IgD-negative memory B cell (primary cell): ENCODE data around the gene PLK5. TPM values are rescaled to one million over a fixed set of nuclear protein-coding genes. Genes with fewer than 3 reads are reported as not detected.
"Not testable (repeated sequence)": the region's sequence is repeated elsewhere in the genome, so short reads cannot be mapped to it uniquely, and the experiment has no call there.

ENCODE experiments used
- H3K27ac Mint-ChIP-seq, 3 donors: one replicate each; pipeline ENCODE4 v1.8.0; 2020 to 2022; ENCODE audit warnings: mild to moderate bottlenecking in 3 of 3, mixed read lengths in 3 of 3, moderate library complexity in 1 of 3
- H3K27me3 Mint-ChIP-seq: one replicate; pipeline ENCODE4 v1.8.0; 2021; ENCODE audit warnings: mixed read lengths
- H3K36me3 Mint-ChIP-seq: one replicate; pipeline ENCODE4 v1.8.0; 2020; ENCODE audit warnings: mild to moderate bottlenecking, mixed read lengths
- H3K4me1 Mint-ChIP-seq, 3 donors: one replicate each; pipeline ENCODE4 v1.8.0; 2020 to 2022; ENCODE audit warnings: mixed read lengths in 3 of 3, mild to moderate bottlenecking in 1 of 3
- H3K4me3 Mint-ChIP-seq, 4 donors: one replicate each; pipeline ENCODE4 v1.8.0; 2020 to 2022; ENCODE audit warnings: mild to moderate bottlenecking in 4 of 4, mixed read lengths in 4 of 4, moderate library complexity in 3 of 4
- H3K9me3 Mint-ChIP-seq, 3 donors: one replicate each; pipeline ENCODE4 v1.8.0; 2020 to 2021; ENCODE audit warnings: mixed read lengths in 3 of 3, mild to moderate bottlenecking in 1 of 3
- polyA plus RNA-seq: library from polyadenylated mRNA; unstranded; fragments of 300-500 nt; fragmentation: Illumina TruSeq; gene quantifications from one replicate; pipeline ENCODE4 v1.2.3, GENCODE V29; 2021

PLK5 gene, protein sequence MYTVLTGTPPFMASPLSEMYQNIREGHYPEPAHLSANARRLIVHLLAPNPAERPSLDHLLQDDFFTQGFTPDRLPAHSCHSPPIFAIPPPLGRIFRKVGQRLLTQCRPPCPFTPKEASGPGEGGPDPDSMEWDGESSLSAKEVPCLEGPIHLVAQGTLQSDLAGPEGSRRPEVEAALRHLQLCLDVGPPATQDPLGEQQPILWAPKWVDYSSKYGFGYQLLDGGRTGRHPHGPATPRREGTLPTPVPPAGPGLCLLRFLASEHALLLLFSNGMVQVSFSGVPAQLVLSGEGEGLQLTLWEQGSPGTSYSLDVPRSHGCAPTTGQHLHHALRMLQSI
- not detected for polyA plus RNA-seq

DNA sequence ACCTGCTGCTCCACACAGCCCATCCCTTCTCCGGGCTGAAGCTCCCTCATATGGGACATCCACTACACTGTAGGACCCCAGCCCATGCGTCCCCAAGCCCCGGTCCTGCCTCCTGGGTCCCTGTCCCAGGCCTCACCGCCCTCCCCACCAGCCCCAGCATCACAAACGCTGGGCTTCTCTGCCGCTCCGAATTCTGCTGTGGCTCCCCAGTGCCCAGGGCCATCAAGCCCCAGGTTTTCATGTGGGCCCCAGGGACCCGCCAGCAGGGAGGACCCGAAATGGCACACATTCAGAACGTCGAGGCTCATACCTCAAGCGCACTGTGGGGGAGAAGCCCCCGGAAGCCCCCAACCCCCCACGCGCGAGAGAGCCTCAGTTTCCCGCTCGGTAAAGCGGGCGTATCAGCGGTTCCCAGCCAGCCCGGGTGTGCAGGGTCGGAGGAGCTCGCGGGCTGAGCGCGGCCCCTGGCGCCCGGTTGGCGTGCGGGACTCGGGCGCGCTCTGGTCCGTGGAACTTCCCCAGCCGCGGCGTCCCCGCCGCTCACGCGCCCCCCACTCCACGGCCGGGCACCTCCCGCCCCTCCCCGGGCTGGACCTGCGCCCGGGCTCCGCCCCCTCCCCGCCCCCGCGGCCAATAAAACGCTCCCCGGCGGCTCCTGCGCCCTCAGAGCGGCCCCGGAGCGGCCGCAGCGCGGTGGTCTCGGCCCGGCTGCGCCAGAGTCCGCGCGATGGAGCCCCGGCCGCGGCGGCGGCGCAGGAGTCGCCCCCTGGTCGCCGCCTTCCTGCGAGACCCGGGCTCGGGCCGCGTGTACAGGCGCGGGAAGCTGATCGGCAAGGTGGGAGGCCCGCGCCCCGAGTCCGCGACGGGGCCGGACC, at the start of gene PLK5:
TSS of gene PLK5 (plus strand) at position 666 of the 875 bp plus-strand sequence. CDS start 2,920 bp downstream, outside the sequence.
- H3K4me3 Mint-ChIP-seq: peak within 1 kb of the TSS in 2 of 4 donors; percentile 4 to 13
- H3K27ac Mint-ChIP-seq: peak within 1 kb of the TSS in 1 of 3 donors; percentile 71
- peaks cover 0 to 4% (median 0%) of the 10 kb centered on the region in 3 donors for H3K9me3 Mint-ChIP-seq
- no peaks in the 10 kb centered on the region for H3K36me3 Mint-ChIP-seq
- peaks cover 29% of the 10 kb centered on the region for H3K27me3 Mint-ChIP-seq
- peaks cover 0 to 6% (median 0%) of the 10 kb centered on the region in 3 donors for H3K4me1 Mint-ChIP-seq

DNA sequence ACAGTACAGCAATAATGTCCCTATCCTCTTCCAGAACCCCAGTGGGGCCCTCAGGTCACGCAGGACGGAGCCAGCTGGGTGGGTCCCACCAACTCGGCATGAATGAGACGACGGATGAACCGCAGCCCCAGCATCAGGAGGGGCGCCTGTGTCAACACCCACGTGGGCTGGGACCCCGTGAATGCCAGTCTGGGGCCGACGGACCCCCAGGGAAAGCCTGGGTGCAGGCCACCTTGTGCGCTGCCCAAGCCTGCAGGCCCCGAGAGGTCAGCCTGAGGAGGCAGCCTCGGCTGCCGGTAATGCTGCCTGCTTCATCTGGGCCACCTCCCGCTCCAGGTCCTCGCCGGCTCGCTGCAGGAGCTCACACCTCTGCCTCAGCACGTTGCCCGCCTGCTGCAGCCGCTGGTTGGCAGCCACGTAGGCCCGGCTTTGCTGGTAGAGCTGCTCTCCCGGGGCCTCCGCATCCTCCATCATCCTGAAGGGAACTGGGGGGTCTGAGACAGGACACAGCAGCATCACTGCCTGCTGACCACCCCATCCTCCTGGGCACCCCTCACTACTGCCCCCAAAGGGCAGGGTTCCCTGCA, 49.0 kb upstream of the PLK5 start:
- Mint-ChIP-seq H3K4me3 (peak overlapping the region in 1 of 4 donors; percentile 39), H3K27me3 (peaks cover 4% of the 10 kb centered on the region), H3K4me1 (peaks cover 7 to 14% (median 14%) of the 10 kb centered on the region in 3 donors), H3K27ac (peak overlapping the region in 1 of 3 donors; percentile 10), H3K9me3 (no peaks in the 10 kb centered on the region), H3K36me3 (peaks cover 3% of the 10 kb centered on the region)

DNA sequence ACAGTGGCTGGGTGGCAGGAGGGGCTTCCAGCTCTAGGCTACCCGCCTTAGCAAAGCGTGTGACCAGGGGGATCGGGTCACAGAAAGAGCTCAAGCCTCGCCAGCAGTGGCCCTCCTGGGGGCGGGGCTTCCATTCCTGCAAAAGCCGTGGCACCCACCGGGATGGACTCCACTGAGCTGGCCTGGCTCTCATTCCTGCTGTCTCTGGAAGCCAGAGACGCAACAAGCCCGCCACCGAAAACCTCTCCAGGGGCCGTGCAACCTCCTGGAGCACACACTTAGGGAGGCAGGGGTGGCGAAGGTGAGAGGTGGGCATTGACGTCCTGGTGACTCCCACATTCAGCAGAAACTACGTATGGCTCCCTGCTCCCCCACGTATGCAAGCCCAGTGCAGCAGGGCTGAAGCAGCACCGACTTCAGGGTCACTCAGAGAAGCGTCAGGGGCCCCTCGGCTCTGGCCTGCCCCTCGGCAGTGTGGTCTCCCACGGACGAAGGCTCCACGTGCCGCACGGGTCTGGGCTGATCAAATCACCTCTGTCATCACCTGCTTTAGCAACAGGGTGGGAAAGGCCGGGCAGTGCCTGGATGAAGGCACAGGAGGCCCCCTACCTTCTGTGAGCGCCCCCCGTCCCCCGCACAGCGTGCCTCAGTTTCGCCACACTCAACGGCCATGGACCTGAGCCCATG, 48.0 kb upstream of the PLK5 start:
- peaks cover 3% of the 10 kb centered on the region for H3K36me3 Mint-ChIP-seq

DNA sequence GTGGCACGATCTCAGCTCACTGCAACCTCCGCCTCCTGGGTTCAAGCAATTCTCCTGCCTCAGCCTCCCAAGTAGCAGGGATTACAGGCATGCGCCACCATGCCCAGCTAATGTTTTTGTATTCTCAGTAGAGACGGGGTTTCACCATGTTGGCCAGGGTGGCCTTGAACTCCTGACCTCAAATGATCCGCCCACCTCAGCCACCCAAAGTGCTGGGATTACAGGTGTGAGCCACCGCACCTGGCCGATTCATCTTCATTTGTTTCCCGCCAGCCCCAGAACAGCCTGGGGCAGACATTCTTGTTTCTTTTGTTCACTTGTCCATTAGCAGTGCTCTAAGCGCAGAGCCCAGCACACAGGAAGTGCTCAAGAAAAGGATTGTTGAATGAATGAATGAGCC, 46.8 kb upstream of the PLK5 start:
- peaks cover 7 to 13% (median 9%) of the 10 kb centered on the region in 3 donors for H3K4me1 Mint-ChIP-seq
- H3K9me3 Mint-ChIP-seq, H3K27ac Mint-ChIP-seq, H3K27me3 Mint-ChIP-seq, H3K36me3 Mint-ChIP-seq: not testable (repeated sequence)
- peak overlapping the region in 3 of 4 donors; percentile 16 to 80 (median 72) for H3K4me3 Mint-ChIP-seq

More for the DNA sequence above, 48.0 kb upstream of the PLK5 start:
- H3K27me3 Mint-ChIP-seq: peaks cover 2% of the 10 kb centered on the region
- no peaks in the 10 kb centered on the region for H3K9me3 Mint-ChIP-seq
- peak overlapping the region in 1 of 4 donors; percentile 9 for H3K4me3 Mint-ChIP-seq
- peaks cover 7 to 14% (median 11%) of the 10 kb centered on the region in 3 donors for H3K4me1 Mint-ChIP-seq
- H3K27ac Mint-ChIP-seq: peak overlapping the region in 1 of 3 donors; percentile 87

DNA sequence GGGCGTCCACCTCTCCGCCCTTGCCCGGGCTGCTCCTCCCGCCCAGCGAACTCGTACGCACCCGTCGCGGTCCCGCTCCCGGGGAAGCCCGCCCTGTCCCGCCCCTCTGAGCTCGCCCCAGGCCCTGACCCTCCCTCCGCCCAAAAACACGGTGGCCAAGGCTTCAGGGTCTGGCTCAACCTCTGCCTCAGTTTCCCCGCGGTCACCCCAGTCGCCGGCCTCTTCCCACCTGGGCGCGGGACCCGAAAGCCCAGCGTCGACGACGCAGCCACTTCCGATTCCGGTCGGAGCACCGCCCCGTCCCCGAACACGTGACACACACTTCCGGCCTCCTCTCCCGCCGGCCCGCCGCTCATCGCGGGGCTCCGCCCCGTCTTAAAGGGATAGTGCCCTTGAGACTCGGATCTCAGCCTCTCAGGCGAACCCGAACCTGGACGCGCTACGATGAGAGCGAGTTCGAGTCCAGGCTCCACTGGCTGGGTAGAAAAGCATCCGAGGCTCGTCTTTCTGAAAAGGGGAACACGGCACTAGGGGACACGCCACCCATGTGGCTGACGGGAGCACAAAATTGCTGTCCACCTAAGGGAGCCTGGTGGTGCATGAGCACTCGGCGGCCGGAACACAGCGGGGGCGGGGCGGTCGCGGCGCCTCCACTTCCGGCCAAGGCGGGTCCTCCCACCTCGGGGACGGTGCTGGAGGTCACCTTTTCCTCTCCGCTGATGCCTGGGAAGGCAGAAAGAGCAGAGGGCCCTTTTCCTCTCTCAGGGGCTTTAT, 44.8 kb upstream of the PLK5 start, which contains the start of gene C19orf25:
TSS of gene C19orf25 (minus strand) at position 282 of the 774 bp plus-strand sequence. CDS start 312 bp downstream, outside the sequence.
- H3K4me1 Mint-ChIP-seq: peaks cover 6 to 9% (median 7%) of the 10 kb centered on the region in 3 donors
- H3K4me3 Mint-ChIP-seq: peak within 1 kb of the TSS; percentile 98 to 100 (median 99)
- no peaks in the 10 kb centered on the region for H3K27me3 Mint-ChIP-seq
- H3K36me3 Mint-ChIP-seq: no peaks in the 10 kb centered on the region
- H3K27ac Mint-ChIP-seq: peak within 1 kb of the TSS; percentile 88 to 98 (median 97)
- no peaks in the 10 kb centered on the region for H3K9me3 Mint-ChIP-seq

DNA sequence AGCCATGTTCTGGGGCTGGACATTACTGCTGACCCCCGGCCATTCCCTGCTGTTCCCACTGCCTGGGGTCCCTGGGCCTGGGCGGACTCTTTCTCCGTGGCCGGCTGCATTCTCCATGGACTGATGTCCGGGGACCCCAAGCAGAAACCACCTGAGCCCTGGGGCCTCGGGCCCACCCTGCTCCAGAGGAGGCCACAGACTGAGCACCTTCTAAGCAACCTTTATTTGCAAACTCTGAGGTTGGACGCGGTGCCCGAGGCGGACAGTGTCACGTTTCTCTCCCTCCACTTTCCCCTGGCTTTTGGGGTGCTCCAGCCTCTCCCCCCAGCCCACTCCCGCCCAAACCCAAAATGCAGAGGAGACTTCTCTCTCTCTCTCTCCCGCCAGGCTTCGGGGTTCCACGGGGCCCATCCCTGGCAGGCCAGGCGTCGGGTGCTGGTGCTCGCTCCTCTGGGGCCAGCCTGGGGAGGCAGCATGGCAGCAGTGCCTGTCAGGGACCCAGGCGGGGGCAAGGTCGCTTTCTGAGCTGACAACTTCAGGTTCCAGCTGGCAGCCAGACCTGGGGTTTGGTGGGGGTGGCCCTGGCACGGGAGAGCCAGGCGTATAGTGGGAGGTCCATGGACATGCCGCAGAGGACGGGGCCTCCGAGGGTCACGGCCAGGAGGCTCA, 42.5 kb upstream of the PLK5 start:
- no peaks in the 10 kb centered on the region for H3K27me3 Mint-ChIP-seq
- no peaks in the 10 kb centered on the region for H3K36me3 Mint-ChIP-seq
- no peaks in the 10 kb centered on the region for H3K9me3 Mint-ChIP-seq
- H3K4me1 Mint-ChIP-seq: peaks cover 6 to 9% (median 7%) of the 10 kb centered on the region in 3 donors
- peak overlapping the region in 1 of 4 donors; percentile 26 for H3K4me3 Mint-ChIP-seq
- no peak overlapping the region for H3K27ac Mint-ChIP-seq

DNA sequence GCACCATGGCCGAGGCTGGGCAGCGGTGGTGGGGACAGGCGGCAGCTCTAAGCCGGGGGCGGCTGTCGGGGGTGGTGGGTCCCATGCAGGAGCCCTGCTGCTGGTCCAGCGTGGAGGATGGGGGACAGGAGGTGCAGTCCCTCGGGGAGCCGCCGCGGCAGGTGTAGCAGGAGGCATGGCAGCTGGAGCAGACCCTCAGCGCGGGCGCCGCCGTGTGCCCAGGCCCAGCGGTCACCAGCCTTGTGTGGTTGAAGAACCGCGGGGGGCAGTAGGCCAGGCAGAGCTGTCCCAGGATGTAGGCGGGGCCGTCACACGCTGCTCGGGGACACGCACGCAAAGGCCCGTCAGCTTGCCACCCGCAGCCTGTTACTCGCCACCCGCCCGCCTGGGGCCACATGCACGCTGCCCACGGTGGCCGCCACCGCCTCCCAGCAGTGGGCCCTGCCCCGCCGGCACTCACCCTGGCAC, 42.0 kb upstream of the PLK5 start:
- no peaks in the 10 kb centered on the region for H3K9me3 Mint-ChIP-seq
- H3K4me1 Mint-ChIP-seq: peaks cover 6 to 9% (median 7%) of the 10 kb centered on the region in 3 donors

DNA sequence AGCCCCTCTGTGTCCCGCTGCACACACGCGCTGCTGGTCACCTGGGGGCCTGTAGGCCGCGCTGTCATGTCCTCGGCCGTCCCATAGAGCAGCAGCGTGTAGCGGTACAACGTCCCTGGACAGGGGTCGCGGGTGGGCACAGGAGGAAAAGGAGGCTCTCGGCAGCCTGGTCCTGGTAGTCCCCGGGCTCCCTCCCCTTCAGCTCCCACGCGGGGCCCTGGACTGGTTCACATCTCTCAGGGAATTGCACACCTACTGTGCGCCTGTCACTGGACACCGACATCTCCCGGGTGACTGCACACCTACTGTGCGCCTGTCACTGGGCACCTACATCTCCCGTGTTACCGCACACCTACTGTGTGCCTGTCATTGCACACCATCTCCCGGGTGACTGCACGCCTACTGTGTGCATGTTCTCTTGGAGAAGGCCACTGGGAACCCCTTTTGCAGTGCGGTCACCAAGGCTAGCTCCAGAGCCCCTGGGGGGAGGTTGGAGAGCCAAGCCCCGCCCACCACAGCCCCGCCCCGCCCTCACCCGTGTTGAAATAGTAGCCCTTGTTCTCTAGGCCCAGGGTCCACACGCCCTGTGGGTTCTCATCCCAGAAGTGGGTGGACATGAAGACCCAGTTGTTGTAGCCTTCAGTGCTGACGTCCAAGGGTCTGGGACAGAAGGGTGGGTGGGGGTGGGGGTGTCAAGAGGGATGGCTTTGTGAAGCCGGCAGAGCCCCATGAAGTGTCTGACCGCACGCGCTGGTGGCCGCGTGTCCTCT, 41.3 kb upstream of the PLK5 start:
- no peaks in the 10 kb centered on the region for H3K9me3 Mint-ChIP-seq
- H3K27me3 Mint-ChIP-seq: no peaks in the 10 kb centered on the region
- no peak overlapping the region for H3K4me3 Mint-ChIP-seq
- H3K4me1 Mint-ChIP-seq: peaks cover 5 to 7% (median 5%) of the 10 kb centered on the region in 3 donors
- no peak overlapping the region for H3K27ac Mint-ChIP-seq
- H3K36me3 Mint-ChIP-seq: no peaks in the 10 kb centered on the region

More for the DNA sequence above, 42.0 kb upstream of the PLK5 start:
- Mint-ChIP-seq H3K4me3 (no peak overlapping the region), H3K27me3 (no peaks in the 10 kb centered on the region), H3K27ac (no peak overlapping the region), H3K36me3 (no peaks in the 10 kb centered on the region)

DNA sequence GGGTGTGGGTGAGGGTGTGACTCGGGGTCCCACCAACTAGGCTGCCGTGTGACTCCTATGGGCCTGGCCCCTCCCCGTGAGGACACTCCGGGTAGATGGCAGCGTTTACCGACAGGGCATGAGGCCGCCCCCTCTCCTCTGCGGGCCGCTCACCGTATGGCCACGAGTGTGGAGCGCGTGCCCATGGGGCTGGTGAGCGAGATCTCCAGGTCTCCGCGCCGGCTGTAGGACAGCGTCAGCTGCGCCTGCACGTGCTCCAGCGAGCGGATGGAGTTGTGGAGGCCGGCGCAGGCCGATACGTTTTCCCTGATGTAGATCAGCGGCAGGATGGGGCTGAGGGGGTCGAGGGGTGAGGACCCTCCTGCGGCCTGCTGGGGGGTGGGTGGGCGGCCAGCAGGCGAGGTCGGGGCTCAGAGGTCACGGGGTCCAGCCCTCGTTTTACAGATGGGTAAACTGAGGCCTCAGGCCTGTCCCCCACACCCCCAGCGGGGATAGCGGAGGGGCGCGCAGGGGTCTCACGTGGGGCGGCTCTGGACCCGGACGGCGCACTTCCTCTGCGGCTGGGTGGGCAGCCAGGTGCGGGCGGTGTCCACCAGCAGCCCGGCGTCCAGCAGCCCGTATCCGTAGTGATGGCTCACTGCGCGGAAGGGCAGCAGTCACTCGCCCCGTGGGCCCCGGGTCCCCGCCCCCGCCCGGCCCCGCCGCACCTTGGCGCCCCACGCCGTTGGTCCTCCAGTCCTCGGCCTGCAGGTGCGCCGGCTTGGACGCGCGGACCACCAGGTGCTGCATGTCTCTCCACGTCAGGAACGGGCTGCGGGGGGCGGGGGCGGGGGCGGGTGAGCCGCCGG, 40.5 kb upstream of the PLK5 start:
- no peak overlapping the region for H3K27ac Mint-ChIP-seq
- no peaks in the 10 kb centered on the region for H3K36me3 Mint-ChIP-seq
- H3K4me1 Mint-ChIP-seq: peaks cover 5 to 7% (median 5%) of the 10 kb centered on the region in 3 donors
- no peak overlapping the region for H3K4me3 Mint-ChIP-seq
- no peaks in the 10 kb centered on the region for H3K27me3 Mint-ChIP-seq
- no peaks in the 10 kb centered on the region for H3K9me3 Mint-ChIP-seq

DNA sequence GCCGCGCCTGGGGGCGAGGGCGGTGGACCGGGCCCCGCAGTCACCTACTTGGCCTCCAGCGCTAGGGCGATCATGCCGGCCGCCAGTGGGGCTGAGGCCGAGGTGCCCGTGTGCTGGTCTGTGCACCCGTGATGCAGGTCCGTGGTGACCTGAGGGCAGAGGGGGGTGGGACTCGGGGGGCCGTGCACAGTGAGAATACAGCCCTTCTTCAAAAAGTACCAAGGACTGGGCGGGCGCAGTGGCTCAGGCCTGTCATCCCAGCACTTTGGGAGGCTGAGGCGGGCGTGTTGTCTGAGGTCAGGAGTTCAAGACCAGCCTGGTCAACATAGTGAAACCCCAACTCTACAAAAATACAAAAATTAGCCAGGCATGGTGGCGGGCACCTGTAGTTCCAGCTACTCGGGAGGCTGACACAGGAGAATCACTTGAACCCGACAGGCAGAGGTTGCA, 39.9 kb upstream of the PLK5 start:
- H3K4me3 Mint-ChIP-seq: no peak overlapping the region
- H3K27me3 Mint-ChIP-seq: no peaks in the 10 kb centered on the region
- peaks cover 3 to 4% (median 4%) of the 10 kb centered on the region in 3 donors for H3K4me1 Mint-ChIP-seq
- H3K36me3 Mint-ChIP-seq: no peaks in the 10 kb centered on the region
- no peak overlapping the region for H3K27ac Mint-ChIP-seq
- H3K9me3 Mint-ChIP-seq: no peaks in the 10 kb centered on the region

DNA sequence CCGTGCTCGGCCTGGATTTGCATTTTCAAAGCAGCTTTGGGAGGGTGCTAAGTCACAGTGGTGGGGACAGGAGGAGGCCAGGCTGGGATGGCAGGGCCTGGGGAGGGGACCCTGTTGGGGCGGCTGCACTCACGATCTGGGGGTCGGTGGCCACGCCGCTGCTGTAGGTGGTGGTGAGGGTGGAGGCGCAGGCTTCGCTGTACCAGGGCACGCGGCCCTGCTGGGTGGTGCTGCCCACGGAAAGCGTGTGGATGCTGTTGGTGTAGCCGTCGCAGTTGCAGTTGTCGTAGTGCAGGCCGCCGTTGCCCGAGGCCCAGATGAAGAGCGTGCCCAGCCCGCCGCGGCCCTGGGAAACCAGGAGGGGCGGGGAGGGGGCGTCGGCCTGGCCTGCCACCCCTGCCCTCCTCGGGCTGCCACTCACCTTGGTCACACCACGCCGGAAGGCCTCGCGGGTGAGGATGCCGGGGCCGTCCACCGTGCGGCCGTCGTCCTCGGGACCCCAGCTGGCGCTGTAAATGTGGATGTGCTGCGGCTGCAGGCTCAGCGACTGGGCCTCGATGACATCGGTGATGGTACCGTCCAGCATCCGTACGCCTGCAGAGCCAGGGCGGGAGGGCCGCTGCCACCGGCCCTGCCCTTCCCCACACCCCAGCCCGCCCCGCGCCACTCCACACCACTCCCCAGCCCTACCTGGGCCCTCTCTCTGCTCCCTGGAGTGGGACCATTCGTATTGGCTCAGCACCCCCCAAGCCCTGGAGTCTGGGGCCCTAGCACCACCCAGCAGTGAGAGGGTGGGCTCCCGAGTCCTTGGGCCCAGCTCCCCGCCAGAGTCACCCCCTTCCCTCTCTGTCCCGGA, 36.9 kb upstream of the PLK5 start:
- no peaks in the 10 kb centered on the region for H3K9me3 Mint-ChIP-seq
- H3K27me3 Mint-ChIP-seq: peaks cover 2% of the 10 kb centered on the region

More for the DNA sequence above, 36.9 kb upstream of the PLK5 start:
- Mint-ChIP-seq H3K36me3 (no peaks in the 10 kb centered on the region), H3K4me1 (peaks cover 0 to 13% (median 5%) of the 10 kb centered on the region in 3 donors), H3K4me3 (no peak overlapping the region), H3K27ac (no peak overlapping the region)
